WI38 (cell line): ENCODE data around the gene WDR6.

Experiments
- H3K4me3 ChIP-seq: 2 replicates; pipeline ENCODE4 v1.5.1; 2011; ENCODE audit warnings: low read depth, mild to moderate bottlenecking, control low read depth, low read length
- CTCF ChIP-seq: IDR thresholded peaks from 2 replicates; pipeline ENCODE4 v1.5.1; 2012; ENCODE audit warnings: low read depth, mild to moderate bottlenecking, control low read depth, low read length

The WDR6 gene

GRCh38 chr3:49001155-49001554 lies 6.0 kb upstream of the WDR6 start:
- H3K4me3 ChIP-seq = no peak overlapping the region
- TF ChIP-seq CTCF = no peak

GRCh38 chr3:49004352-49005302 lies 2.6 kb upstream of the WDR6 start:
- no peak overlapping the region for H3K4me3 ChIP-seq
- no peak for TF ChIP-seq CTCF

GRCh38 chr3:49005303-49005680 lies 1.9 kb upstream of the WDR6 start:
- TF ChIP-seq CTCF = no peak
- no peak overlapping the region for H3K4me3 ChIP-seq

- no peak for TF ChIP-seq CTCF
- H3K4me3 ChIP-seq = no peak overlapping the region
Observed at GRCh38 chr3:49005998-49006397, 1.2 kb upstream of the WDR6 start.

- no peak for TF ChIP-seq CTCF
- H3K4me3 ChIP-seq = peak overlapping the region; percentile 85
Observed at GRCh38 chr3:49006408-49007067, 653 bp upstream of the WDR6 start.

GRCh38 chr3:49007771-49008528 lies 759 bp downstream of the WDR6 start:
- no peak for TF ChIP-seq CTCF
- peak overlapping the region; percentile 85 for H3K4me3 ChIP-seq

- H3K4me3 ChIP-seq = peak overlapping the region; percentile 85; the same call in 1 of the 2 replicates
Observed at GRCh38 chr3:49008627-49009026, 1.4 kb downstream of the WDR6 start.
